IMR-90 (cell line): ENCODE results near the gene MGAT1. TPM values are rescaled to one million over a fixed set of nuclear protein-coding genes. Genes with fewer than 3 reads are reported as not detected.

Experiments
- ATAC-seq: fragments of 200-7000 bp; cut with Tn5 transposase; 2 replicates; pipeline ENCODE4 v1.9.1; 2020; ENCODE audit warnings: low read depth, mild to moderate bottlenecking, moderate library complexity
- BruUV-seq: library from RNA; stranded (reverse); fragments of 400-500 nt; replicated peaks from 2 replicates; lab custom pipeline; 2021; lab: Mats Ljungman, UMichigan
- CTCF ChIA-PET: fragments of 300-600 bp; formaldehyde crosslinking; extraction: SDS; loops from one replicate; lab custom pipeline; 2021; ENCODE audit warnings: antibody characterized with exemption; lab: Yijun Ruan, JAX
- POLR2A ChIA-PET: fragments of 300-600 bp; sonication (Branson Sonifier 250); formaldehyde crosslinking; loops from one replicate; lab custom pipeline; 2022; ENCODE audit warnings: antibody characterized with exemption; ENCODE audit not compliant: unreplicated experiment; lab: Charles Lee
- DNase-seq: peaks from one replicate; pipeline ENCODE4 v3.0.0; 2013
- H2AFZ ChIP-seq: replicated peaks from 2 replicates; pipeline ENCODE3; 2013; ENCODE audit warnings: low read length, mild to moderate bottlenecking; ENCODE audit not compliant: poor library complexity
- H2AK5ac ChIP-seq: 2 replicates; pipeline ENCODE4 v1.6.1; 2013; ENCODE audit warnings: low read depth, low read length, inconsistent platforms
- H2AK9ac ChIP-seq: replicated peaks from 2 replicates; pipeline ENCODE3; 2013; ENCODE audit warnings: mild to moderate bottlenecking, low read depth, low read length, moderate library complexity; ENCODE audit not compliant: poor library complexity
- H2BK120ac ChIP-seq: 2 replicates; pipeline ENCODE4 v1.6.1; 2013; ENCODE audit warnings: low read depth, low read length, inconsistent platforms
- H2BK15ac ChIP-seq: 3 replicates; pipeline ENCODE4 v1.6.1; 2013; ENCODE audit warnings: low read depth, low read length, inconsistent platforms
- H2BK20ac ChIP-seq: 2 replicates; pipeline ENCODE4 v1.6.1; 2013; ENCODE audit warnings: low read depth, mild to moderate bottlenecking, inconsistent platforms, low read length, moderate library complexity
- H2BK5ac ChIP-seq: 2 replicates; pipeline ENCODE4 v1.6.1; 2013; ENCODE audit warnings: mild to moderate bottlenecking, low read depth, low read length, inconsistent platforms; ENCODE audit not compliant: poor library complexity, severe bottlenecking
- H3K14ac ChIP-seq: replicated peaks from 2 replicates; pipeline ENCODE4 v1.6.1; 2013; ENCODE audit warnings: low read depth, low read length, inconsistent platforms
- H3K18ac ChIP-seq: 2 replicates; pipeline ENCODE4 v1.6.1; 2013; ENCODE audit warnings: low read depth, low read length, control low read depth
- H3K23ac ChIP-seq: 2 replicates; pipeline ENCODE4 v1.6.1; 2013; ENCODE audit warnings: low read depth, low read length, inconsistent platforms
- H3K27ac ChIP-seq: 2 replicates; pipeline ENCODE4 v1.5.1; 2013; ENCODE audit warnings: mild to moderate bottlenecking, control low read depth, low read length; ENCODE audit not compliant: insufficient read depth
- H3K27me3 ChIP-seq: 2 replicates; pipeline ENCODE4 v1.6.1; 2013; ENCODE audit warnings: low read length; ENCODE audit not compliant: control insufficient read depth, insufficient read depth
- H3K36me3 ChIP-seq: 2 replicates; pipeline ENCODE4 v1.6.1; 2013; ENCODE audit warnings: low read length, mixed read lengths; ENCODE audit not compliant: control insufficient read depth, insufficient read depth
- H3K4ac ChIP-seq: 2 replicates; pipeline ENCODE4 v1.6.1; 2013; ENCODE audit warnings: low read depth, low read length, inconsistent platforms
- H3K4me1 ChIP-seq: 2 replicates; pipeline ENCODE4 v1.6.1; 2013; ENCODE audit warnings: low read length, mixed read lengths; ENCODE audit not compliant: control insufficient read depth, insufficient read depth
- H3K4me2 ChIP-seq: 2 replicates; pipeline ENCODE4 v1.6.1; 2013; ENCODE audit warnings: low read depth, mild to moderate bottlenecking, control low read depth, low read length, moderate library complexity
- H3K4me3 ChIP-seq: 2 replicates; pipeline ENCODE4 v1.5.1; 2013; ENCODE audit warnings: low read depth, mild to moderate bottlenecking, control low read depth, low read length, moderate library complexity; ENCODE audit not compliant: insufficient read depth
- H3K56ac ChIP-seq: 2 replicates; pipeline ENCODE4 v1.6.1; 2013; ENCODE audit warnings: low read length, inconsistent platforms; ENCODE audit not compliant: insufficient read depth; ENCODE audit errors: extremely low read depth
- H3K79me1 ChIP-seq, 2 experiments: 2 replicates each; pipeline ENCODE4 v1.6.1; 2013; ENCODE audit warnings: low read length in 2 of 2, inconsistent platforms in 1 of 2, low read depth in 1 of 2
- H3K9ac ChIP-seq: 2 replicates; pipeline ENCODE4 v1.6.1; 2013; ENCODE audit warnings: low read depth, low read length, control low read depth
- H3K9me1 ChIP-seq: 2 replicates; pipeline ENCODE4 v1.6.1; 2013; ENCODE audit warnings: low read length, inconsistent platforms; ENCODE audit not compliant: insufficient read depth
- H3K9me3 ChIP-seq: 2 replicates; pipeline ENCODE4 v1.6.1; 2013; ENCODE audit warnings: low read length; ENCODE audit not compliant: control insufficient read depth, insufficient read depth
- H4K20me1 ChIP-seq: 2 replicates; pipeline ENCODE4 v1.6.1; 2013; ENCODE audit warnings: low read length, inconsistent platforms; ENCODE audit not compliant: insufficient read depth
- H4K5ac ChIP-seq: 2 replicates; pipeline ENCODE4 v1.6.1; 2013; ENCODE audit warnings: mild to moderate bottlenecking, low read depth, low read length, control low read depth
- H4K8ac ChIP-seq, 2 experiments: 2 replicates each; pipeline ENCODE4 v1.6.1; 2013; ENCODE audit warnings: low read depth in 2 of 2, low read length in 2 of 2, control low read depth in 1 of 2, inconsistent platforms in 1 of 2
- H4K91ac ChIP-seq: 2 replicates; pipeline ENCODE4 v1.6.1; 2013; ENCODE audit warnings: low read depth, low read length, inconsistent platforms; ENCODE audit not compliant: insufficient read depth
- BHLHE40 ChIP-seq: fragments of 150-350 bp; IDR thresholded peaks from 2 replicates; pipeline ENCODE4 v1.6.1; 2016; ENCODE audit warnings: mild to moderate bottlenecking, low read depth, low read length
- CHD1 ChIP-seq: IDR thresholded peaks from 2 replicates; pipeline ENCODE4 v1.6.1; 2012; ENCODE audit warnings: low read depth, low read length, improper control_type of control experiment
- FOS ChIP-seq: fragments of 150-350 bp; IDR thresholded peaks from 2 replicates; pipeline ENCODE4 v1.6.1; 2016; ENCODE audit warnings: low read depth, low read length
- MAFK ChIP-seq: IDR thresholded peaks from 2 replicates; pipeline ENCODE4 v1.6.1; 2012; ENCODE audit warnings: low read depth, low read length, improper control_type of control experiment
- MAZ ChIP-seq: IDR thresholded peaks from 2 replicates; pipeline ENCODE4 v1.6.1; 2012; ENCODE audit warnings: low read depth, mild to moderate bottlenecking, low read length, improper control_type of control experiment, moderate library complexity, borderline replicate concordance
- MXI1 ChIP-seq: IDR thresholded peaks from 2 replicates; pipeline ENCODE4 v1.6.1; 2012; ENCODE audit warnings: low read depth, mild to moderate bottlenecking, low read length, moderate library complexity, borderline replicate concordance
- NFE2L2 ChIP-seq: fragments of 150-350 bp; IDR thresholded peaks from 2 replicates; pipeline ENCODE4 v1.6.1; 2016; ENCODE audit warnings: low read depth, mild to moderate bottlenecking, low read length
- POLR2A ChIP-seq: IDR thresholded peaks from 2 replicates; pipeline ENCODE4 v1.6.1; 2012; ENCODE audit warnings: mild to moderate bottlenecking, low read depth, low read length
- RAD21 ChIP-seq: IDR thresholded peaks from 2 replicates; pipeline ENCODE4 v1.6.1; 2012; ENCODE audit warnings: low read length, improper control_type of control experiment
- RFX5 ChIP-seq: IDR thresholded peaks from 2 replicates; pipeline ENCODE4 v1.8.0; 2012; ENCODE audit warnings: low read depth, mild to moderate bottlenecking, low read length, moderate library complexity
- WGBS, 2 experiments: methylation state at CpG; one replicate each; pipeline versions ENCODE4 v1.1.5 to v1.1.7; 2013; ENCODE audit warnings: missing lambda C conversion rate in 2 of 2; ENCODE audit not compliant: insufficient read length in 1 of 2; ENCODE audit errors: extremely low coverage in 2 of 2; 5-methylcytosine and 5-hydroxymethylcytosine counted together
- dilution Hi-C: fragments of 300-500 bp; cut with HindIII; formaldehyde crosslinking; loops from one replicate; pipeline ENCODE4 v1.14.3; 2018; ENCODE audit warnings: low sequenced_read_pairs; ENCODE audit not compliant: unreplicated experiment
- in situ Hi-C: fragments of 300-500 bp; cut with MboI; formaldehyde crosslinking; loops from 3 replicates; pipeline ENCODE4 v1.14.3; 2019; ENCODE audit warnings: low sequenced_read_pairs, inconsistent platforms, mixed read lengths
- intact Hi-C: fragments of 100-400 bp; cut with micrococcal nuclease; formaldehyde crosslinking; loops from 2 replicates; pipeline ENCODE4 v1.10.0; 2022
- polyA plus RNA-seq, 3 experiments: library from polyadenylated mRNA; depleted of rRNA; stranded (reverse); fragments of >200 nt; gene quantifications; 2 replicates each; pipeline ENCODE4 v1.2.3, GENCODE V29; 2012; ENCODE audit warnings: low replicate concordance in 1 of 3
- total RNA-seq: library from RNA; depleted of rRNA; stranded (reverse); fragments of >200 nt; gene quantifications from 2 replicates; pipeline ENCODE4 v1.2.3, GENCODE V29; 2012
- TF ChIP-seq, protein P1 (sequence below): fragments of 150-350 bp; IDR thresholded peaks from 2 replicates; pipeline ENCODE4 v1.6.1; 2016; ENCODE audit warnings: low read depth, mild to moderate bottlenecking, low read length, moderate library complexity, borderline replicate concordance
- TF ChIP-seq, protein P2 (sequence below): conservative IDR thresholded peaks from 2 replicates; pipeline ENCODE4 v1.5.1; 2012; ENCODE audit warnings: mild to moderate bottlenecking, low read depth, low read length, improper control_type of control experiment

Gene MGAT1
- total and polyA plus RNA-seq, 2 of the 4 experiments (the other 2 are of a cell fraction) = 56.3 to 141 TPM

DNA sequence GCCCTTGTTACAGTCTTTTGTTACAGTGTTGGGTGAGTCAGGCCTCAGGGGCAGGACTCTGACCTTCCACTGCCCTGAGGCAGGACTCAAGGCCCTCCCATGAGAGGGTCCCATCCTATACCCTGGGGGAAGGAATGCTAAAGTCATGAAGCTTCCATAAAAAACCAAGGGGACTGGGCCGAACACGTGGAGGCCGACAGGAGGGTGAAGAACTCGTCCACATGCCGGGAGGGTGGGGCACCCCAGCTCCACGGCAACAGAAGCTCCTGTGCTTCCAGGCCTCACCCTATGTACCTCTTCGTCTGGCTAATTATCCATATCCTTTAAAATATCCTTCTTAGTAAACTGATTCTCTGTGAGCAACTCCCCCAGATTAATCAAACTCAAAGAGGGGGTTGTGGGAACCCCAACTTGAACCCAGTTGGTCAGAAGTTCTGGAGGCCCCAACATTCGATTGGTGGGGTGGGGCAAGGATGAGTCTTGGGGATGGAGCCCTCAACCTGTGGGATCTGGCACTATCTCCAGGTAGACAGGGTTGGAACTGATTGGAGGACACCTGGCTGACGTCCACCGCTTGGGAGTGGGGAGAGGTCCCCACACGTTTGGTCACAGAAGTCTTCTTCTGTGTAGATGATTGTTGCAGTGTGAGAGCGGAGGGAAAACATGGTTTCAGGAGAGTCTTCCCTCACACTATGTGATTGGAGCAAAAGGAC lies 19.1 kb downstream of the MGAT1 start (continued):
- TF ChIP-seq, protein P1, sequence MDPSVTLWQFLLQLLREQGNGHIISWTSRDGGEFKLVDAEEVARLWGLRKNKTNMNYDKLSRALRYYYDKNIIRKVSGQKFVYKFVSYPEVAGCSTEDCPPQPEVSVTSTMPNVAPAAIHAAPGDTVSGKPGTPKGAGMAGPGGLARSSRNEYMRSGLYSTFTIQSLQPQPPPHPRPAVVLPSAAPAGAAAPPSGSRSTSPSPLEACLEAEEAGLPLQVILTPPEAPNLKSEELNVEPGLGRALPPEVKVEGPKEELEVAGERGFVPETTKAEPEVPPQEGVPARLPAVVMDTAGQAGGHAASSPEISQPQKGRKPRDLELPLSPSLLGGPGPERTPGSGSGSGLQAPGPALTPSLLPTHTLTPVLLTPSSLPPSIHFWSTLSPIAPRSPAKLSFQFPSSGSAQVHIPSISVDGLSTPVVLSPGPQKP = no peak
- TF ChIP-seq RAD21 (no peak), NFE2L2 (no peak), MXI1 (no peak)

DNA sequence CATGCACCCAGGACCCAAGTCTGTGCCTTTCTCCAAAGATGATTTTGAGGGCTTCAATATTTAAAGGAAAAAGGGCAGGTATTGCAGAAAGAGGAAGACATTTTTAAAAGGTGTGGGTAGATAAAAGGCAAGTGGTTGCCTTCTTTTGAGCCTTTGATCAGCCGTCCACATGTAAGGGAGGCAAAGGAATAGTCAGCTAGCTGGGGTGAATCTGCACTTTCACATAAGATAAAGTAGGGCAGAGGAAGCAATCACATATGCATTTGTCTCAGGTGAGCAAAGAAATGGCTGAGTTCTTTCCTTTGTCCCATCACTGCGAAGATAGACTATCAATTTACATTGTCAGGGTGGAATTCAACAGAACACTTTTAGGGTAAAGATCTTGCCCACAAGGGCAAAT lies 19.9 kb downstream of the MGAT1 start:
- CTCF ChIA-PET = no interaction called here
- Histone ChIP-seq H4K20me1 (peaks cover 5% of the 10 kb centered on the region), H2BK5ac (no peak overlapping the region), H3K23ac (no peak overlapping the region), H3K18ac (no peak overlapping the region), H3K36me3 (no peaks in the 10 kb centered on the region), H3K4me2 (no peak overlapping the region), H2BK20ac (no peak overlapping the region), H3K79me1 (peaks cover 13 to 31% of the 10 kb centered on the region in 2 experiments; a peak in 3 of 4 replicates), H2AFZ (no peak overlapping the region), H2AK9ac (no peak overlapping the region), H2AK5ac (no peak overlapping the region), H3K4me3 (no peak overlapping the region), H3K14ac (no peak overlapping the region), H4K8ac (no peak overlapping the region), H3K4me1 (peaks cover 25% of the 10 kb centered on the region), H2BK15ac (no peak overlapping the region), H4K5ac (no peak overlapping the region), H2BK120ac (no peak overlapping the region), H3K9ac (no peak overlapping the region), H3K9me1 (peaks cover 8% of the 10 kb centered on the region; the same call in 1 of the 2 replicates), H3K56ac (no peak overlapping the region), H3K4ac (no peak overlapping the region), H3K9me3 (no peaks in the 10 kb centered on the region), H3K27me3 (no peaks in the 10 kb centered on the region), H3K27ac (no peak overlapping the region), H4K91ac (no peak overlapping the region)
- BruUV-seq = no TSS peak
- POLR2A ChIA-PET = interaction anchor here (0.7 kb wide), 1 partner anchor 24 kb away, joined by 3 read pairs; no protein-coding TSS in a partner anchor
- intact Hi-C loops (no loop called here), dilution Hi-C loops (no loop called here), in situ Hi-C loops (loop anchor here (5.0 kb wide), 1 partner anchor 370 kb away; no protein-coding TSS in a partner anchor)
- no CpG with 5 or more reads among the region's 2 CpGs for whole genome bisulfite sequencing, 2 experiments
- DNase-seq (no peak), ATAC-seq (no peak)
- TF ChIP-seq MAFK = no peak
- TF ChIP-seq RFX5 = no peak
- TF ChIP-seq CHD1 = no peak
- TF ChIP-seq FOS = no peak
- no peak for TF ChIP-seq BHLHE40
- no peak for TF ChIP-seq NFE2L2
- TF ChIP-seq, protein P2, sequence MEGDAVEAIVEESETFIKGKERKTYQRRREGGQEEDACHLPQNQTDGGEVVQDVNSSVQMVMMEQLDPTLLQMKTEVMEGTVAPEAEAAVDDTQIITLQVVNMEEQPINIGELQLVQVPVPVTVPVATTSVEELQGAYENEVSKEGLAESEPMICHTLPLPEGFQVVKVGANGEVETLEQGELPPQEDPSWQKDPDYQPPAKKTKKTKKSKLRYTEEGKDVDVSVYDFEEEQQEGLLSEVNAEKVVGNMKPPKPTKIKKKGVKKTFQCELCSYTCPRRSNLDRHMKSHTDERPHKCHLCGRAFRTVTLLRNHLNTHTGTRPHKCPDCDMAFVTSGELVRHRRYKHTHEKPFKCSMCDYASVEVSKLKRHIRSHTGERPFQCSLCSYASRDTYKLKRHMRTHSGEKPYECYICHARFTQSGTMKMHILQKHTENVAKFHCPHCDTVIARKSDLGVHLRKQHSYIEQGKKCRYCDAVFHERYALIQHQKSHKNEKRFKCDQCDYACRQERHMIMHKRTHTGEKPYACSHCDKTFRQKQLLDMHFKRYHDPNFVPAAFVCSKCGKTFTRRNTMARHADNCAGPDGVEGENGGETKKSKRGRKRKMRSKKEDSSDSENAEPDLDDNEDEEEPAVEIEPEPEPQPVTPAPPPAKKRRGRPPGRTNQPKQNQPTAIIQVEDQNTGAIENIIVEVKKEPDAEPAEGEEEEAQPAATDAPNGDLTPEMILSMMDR = no peak
- TF ChIP-seq POLR2A = no peak
- no peak for TF ChIP-seq MAZ
- TF ChIP-seq, protein P1 = no peak
